OCI-LY1 (cell line): Measurements from ENCODE around the gene DELE1.

Experiments
- CTCF ChIP-seq: fragments of 200-600 bp; sonication (generic), shearing (Covaris generic); IDR thresholded peaks from 2 replicates; pipeline ENCODE4 v1.5.1; 2017; ENCODE audit warnings: mild to moderate bottlenecking, antibody characterized with exemption, low read length, moderate library complexity, mixed read lengths
- EZH2 ChIP-seq: fragments of 200-600 bp; sonication (generic), shearing (Covaris generic); IDR thresholded peaks from 2 replicates; pipeline ENCODE4 v1.8.0; 2017; ENCODE audit warnings: borderline replicate concordance, mixed run types, mild to moderate bottlenecking, antibody characterized with exemption, low read length, moderate library complexity, mixed read lengths

GRCh38 chr5:141916522-141916921 lies 7.1 kb upstream of the DELE1 start:
- TF ChIP-seq CTCF (no peak), EZH2 (no peak)
